GM12878 (cell line): ENCODE measurements around the gene SLC35G6. TPM values are rescaled to one million over a fixed set of nuclear protein-coding genes. Genes with fewer than 3 reads are reported as not detected.
A peak's percentile ranks its signal among the peaks of the same experiment; 100 is the strongest.

Experiments
- ATAC-seq: fragments of 200-7000 bp; cut with Tn5 transposase; 3 replicates; pipeline ENCODE4 v1.9.1; 2020; ENCODE audit warnings: mild to moderate bottlenecking, moderate library complexity
- BruUV-seq: library from RNA; stranded (reverse); fragments of 400-500 nt; replicated peaks from 2 replicates; lab custom pipeline; 2021; lab: Mats Ljungman, UMichigan
- CTCF ChIA-PET: fragments of 300-600 bp; sonication (Branson Sonifier 250); formaldehyde crosslinking; extraction: SDS; loops from one replicate; lab custom pipeline; 2021; ENCODE audit warnings: inconsistent platforms; lab: Yijun Ruan, JAX
- POLR2A ChIA-PET: fragments of 350-600 bp; formaldehyde crosslinking; extraction: SDS; loops from one replicate; lab custom pipeline; 2021; ENCODE audit warnings: inconsistent platforms; lab: Charles Lee
- RAD21 ChIA-PET: fragments of 300-600 bp; sonication (Branson Sonifier 250); formaldehyde crosslinking; loops from one replicate; lab custom pipeline; 2023; ENCODE audit warnings: antibody characterized with exemption; ENCODE audit not compliant: unreplicated experiment; lab: Charles Lee
- SMC1A ChIA-PET: fragments of 300-600 bp; sonication (Branson Sonifier 250); formaldehyde crosslinking; loops from one replicate; lab custom pipeline; 2023; ENCODE audit not compliant: unreplicated experiment, uncharacterized antibody; lab: Charles Lee
- DNase-seq: peaks from one replicate; pipeline ENCODE4 v3.0.0-alpha.2; 2011; ENCODE audit warnings: low read depth, low spot score
- FAIRE-seq: peaks from 3 replicates; lab custom pipeline; 2011; peaks lifted over from hg19 to GRCh38; lab: Jason Lieb, UNC
- H2AFZ ChIP-seq: 2 replicates; pipeline ENCODE4 v1.6.0; 2011; ENCODE audit warnings: low read depth, low read length, control low read depth; ENCODE audit not compliant: control insufficient read depth
- H3K27ac ChIP-seq: 2 replicates; pipeline ENCODE4 v1.5.1; 2011; ENCODE audit warnings: control low read depth; ENCODE audit not compliant: control insufficient read depth, insufficient read depth
- H3K27me3 ChIP-seq, 2 experiments: replicated peaks in 1 of 2; 2 replicates each; pipeline versions ENCODE4 v1.6.0 to v1.6.1; 2011; ENCODE audit warnings: low read length in 1 of 2; ENCODE audit not compliant: control insufficient read depth in 2 of 2, insufficient read depth in 2 of 2
- H3K36me3 ChIP-seq, 2 experiments: 2 replicates each; pipeline ENCODE4 v1.5.1; 2011; ENCODE audit warnings: low read length in 1 of 2; ENCODE audit not compliant: control insufficient read depth in 2 of 2, insufficient read depth in 2 of 2
- H3K4me1 ChIP-seq: 2 replicates; pipeline ENCODE4 v1.6.1; 2011; ENCODE audit warnings: mild to moderate bottlenecking, low read length, moderate library complexity, mixed read lengths; ENCODE audit not compliant: control insufficient read depth, insufficient read depth
- H3K4me2 ChIP-seq: 2 replicates; pipeline ENCODE4 v1.6.0; 2011; ENCODE audit warnings: control low read depth; ENCODE audit not compliant: control insufficient read depth, insufficient read depth
- H3K4me3 ChIP-seq: fragments of 200-600 bp; sonication (generic); 2 replicates; pipeline ENCODE4 v1.5.1; 2016
- H3K79me2 ChIP-seq: 2 replicates; pipeline ENCODE4 v1.6.0; 2011; ENCODE audit warnings: low read length; ENCODE audit not compliant: control insufficient read depth, insufficient read depth
- H3K9ac ChIP-seq: 2 replicates; pipeline ENCODE4 v1.8.0; 2011; ENCODE audit warnings: low read length, control low read depth, mixed read lengths; ENCODE audit not compliant: control insufficient read depth, insufficient read depth
- H3K9me3 ChIP-seq: replicated peaks from 3 replicates; pipeline ENCODE4 v1.5.1; 2011; ENCODE audit warnings: mild to moderate bottlenecking, low read length; ENCODE audit not compliant: control insufficient read depth, insufficient read depth
- H4K20me1 ChIP-seq: 2 replicates; pipeline ENCODE4 v1.6.0; 2011; ENCODE audit not compliant: control insufficient read depth, insufficient read depth
- CBFB ChIP-seq: IDR thresholded peaks from 2 replicates; pipeline ENCODE4 v1.6.1; 2016; ENCODE audit warnings: antibody characterized with exemption, low read depth
- CBX3 ChIP-seq: fragments of 200-600 bp; sonication (generic); IDR thresholded peaks from 2 replicates; pipeline ENCODE4 v1.6.1; 2016; ENCODE audit warnings: low read depth, borderline replicate concordance
- CHD4 ChIP-seq: fragments of 200-600 bp; sonication (generic); IDR thresholded peaks from 2 replicates; pipeline ENCODE4 v1.6.1; 2016; ENCODE audit warnings: mild to moderate bottlenecking
- PAX8 ChIP-seq: fragments of 450-650 bp; IDR thresholded peaks from 2 replicates; pipeline ENCODE4 v1.6.1; 2017; ENCODE audit warnings: mild to moderate bottlenecking, moderate library complexity
- POLR2A ChIP-seq: IDR thresholded peaks from 2 replicates; pipeline ENCODE4 v1.6.1; 2011; ENCODE audit warnings: low read depth, mild to moderate bottlenecking, low read length
- RAD51 ChIP-seq: fragments of 450-650 bp; IDR thresholded peaks from 2 replicates; pipeline ENCODE4 v1.6.1; 2016; ENCODE audit warnings: moderate library complexity, mild to moderate bottlenecking, inconsistent platforms
- SMC3 ChIP-seq: IDR thresholded peaks from 2 replicates; pipeline ENCODE4 v1.6.1; 2011; ENCODE audit warnings: low read length, improper control_type of control experiment, borderline replicate concordance
- SPI1 ChIP-seq: IDR thresholded peaks from 2 replicates; pipeline ENCODE4 v1.6.1; 2011; ENCODE audit warnings: low read depth, mild to moderate bottlenecking, low read length, moderate library complexity, borderline replicate concordance; ENCODE audit not compliant: insufficient read depth
- WGBS: methylation state at CpG from one replicate; pipeline ENCODE4 v1.1.6; 2016; ENCODE audit warnings: low lambda C conversion rate; ENCODE audit not compliant: insufficient replicate concordance, insufficient coverage; ENCODE audit errors: missing lambda C conversion rate; 5-methylcytosine and 5-hydroxymethylcytosine counted together
- in situ Hi-C: fragments of 300-500 bp; cut with MboI; formaldehyde crosslinking; loops from 9 replicates; pipeline ENCODE4 v1.14.3; 2018; ENCODE audit warnings: mixed read lengths
- intact Hi-C: fragments of 100-400 bp; cut with micrococcal nuclease; formaldehyde crosslinking; loops from one replicate; pipeline ENCODE4 v1.14.2; 2022; ENCODE audit not compliant: unreplicated experiment
- polyA plus RNA-seq, 11 experiments: library from polyadenylated mRNA; depleted of rRNA in 4 of 11; unstranded in 6 of 11; stranded (reverse) in 5 of 11; fragments of >200 nt; fragmentation: Nextera tagmentation in 4 of 11; fragmentation: Illumina TruSeq in 1 of 11; extraction: Ambion mirVana in 4 of 11; extraction: Trizol in 1 of 11; gene quantifications; 1 replicate in 1 of 11; 2 replicates in 10 of 11; pipeline versions ENCODE4 v1.2.1 to v1.2.3, GENCODE V29; 2011 to 2016; ENCODE audit warnings: inconsistent platforms in 2 of 11, missing spikeins in 2 of 11, low read depth in 1 of 11
- total RNA-seq, 4 experiments: library from RNA; depleted of rRNA in 3 of 4; stranded (reverse); fragments of >200 nt in 3 of 4; fragmentation: Illumina TruSeq in 1 of 4; extraction: Trizol in 1 of 4; gene quantifications; 2 replicates each; pipeline versions ENCODE4 v1.2.1 to v1.2.3, GENCODE V29; 2013 to 2021
- TF ChIP-seq, protein P1 (sequence below): IDR thresholded peaks from 2 replicates; pipeline ENCODE4 v1.6.1; 2012; ENCODE audit warnings: low read depth, low read length, improper control_type of control experiment

Gene SLC35G6
- total and polyA plus RNA-seq, 10 of the 15 experiments (the other 5 are each of a cell fraction or from before 2014, with no cell fraction given): 0.20 TPM; not detected in 9

DNA sequence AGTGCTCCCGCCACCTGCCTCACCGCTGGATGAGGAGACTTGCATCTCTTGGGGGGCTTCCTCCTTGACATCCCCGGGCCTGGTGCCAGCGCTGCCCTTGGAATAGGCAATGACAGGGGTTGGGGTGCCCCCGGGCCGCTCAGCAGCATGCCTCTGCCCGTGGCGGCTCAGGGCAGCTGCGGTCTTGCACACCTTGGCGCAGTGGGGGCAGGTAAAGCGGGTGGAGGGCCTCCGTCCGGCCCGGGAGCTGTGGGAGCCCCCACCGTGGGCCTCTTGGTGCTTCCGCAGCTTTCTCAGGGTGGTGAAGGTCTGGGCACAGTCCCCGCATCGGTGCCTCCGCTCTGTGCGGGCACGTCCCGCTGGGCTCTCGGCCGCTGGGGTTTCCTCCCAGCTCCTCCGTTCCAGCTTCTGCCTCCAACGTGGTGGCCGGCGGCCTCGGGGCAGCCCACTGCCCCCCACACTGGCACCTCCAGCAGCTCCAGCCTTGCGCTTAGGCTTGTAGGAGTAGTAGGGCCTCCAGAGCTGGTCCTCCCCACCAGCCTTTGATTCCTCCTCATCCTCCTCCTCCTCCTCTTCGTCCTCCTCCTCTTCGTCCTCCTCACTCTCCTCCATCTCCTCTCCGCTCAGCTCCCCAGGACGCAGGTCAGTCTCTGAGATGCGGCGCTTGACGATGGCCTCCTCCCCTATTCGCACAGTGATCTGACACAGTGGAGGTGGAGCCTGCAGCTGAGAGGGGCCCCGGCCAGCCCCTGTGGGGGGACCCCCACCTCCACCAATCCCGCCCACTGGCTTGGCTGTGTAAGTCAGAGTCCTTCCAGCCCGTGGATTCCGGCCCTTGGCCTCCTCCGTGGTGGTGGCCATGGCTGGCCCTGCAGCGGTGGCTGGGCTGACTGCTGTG lies 18.5 kb upstream of the SLC35G6 start:
- CTCF ChIA-PET: no interaction called here
- ATAC-seq: no peak
- 89% methylated on average over 42 of the region's 44 CpGs for WGBS
- no peak for DNase-seq
- Histone ChIP-seq H3K27ac (no peak overlapping the region), H3K4me3 (no peak overlapping the region), H3K36me3 (peaks cover 3 to 5% of the 10 kb centered on the region in 2 experiments; a peak in 3 of 4 replicates), H3K4me2 (no peak overlapping the region), H3K27me3 (no peaks in the 10 kb centered on the region), H3K4me1 (no peaks in the 10 kb centered on the region; the same call in 1 of the 2 replicates), H3K9me3 (no peaks in the 10 kb centered on the region), H2AFZ (no peak overlapping the region), H4K20me1 (no peaks in the 10 kb centered on the region), H3K79me2 (no peaks in the 10 kb centered on the region), H3K9ac (no peak overlapping the region)
- intact Hi-C loops: no loop called here
- TF ChIP-seq POLR2A (peak; percentile 47), PAX8 (no peak), RAD51 (no peak), CBX3 (no peak), CBFB (no peak), SPI1 (no peak)
- POLR2A ChIA-PET: interaction anchor here (0.5 kb wide), 1 partner anchor 12 kb away, joined by 6 read pairs; no protein-coding TSS in a partner anchor
- RAD21 ChIA-PET: no interaction called here
- FAIRE-seq: no peak
- in situ Hi-C loops: no loop called here
- BruUV-seq: no TSS peak
- SMC1A ChIA-PET: interaction anchor here (1.2 kb wide), 1 partner anchor 11 kb away, joined by 3 read pairs; no protein-coding TSS in a partner anchor

DNA sequence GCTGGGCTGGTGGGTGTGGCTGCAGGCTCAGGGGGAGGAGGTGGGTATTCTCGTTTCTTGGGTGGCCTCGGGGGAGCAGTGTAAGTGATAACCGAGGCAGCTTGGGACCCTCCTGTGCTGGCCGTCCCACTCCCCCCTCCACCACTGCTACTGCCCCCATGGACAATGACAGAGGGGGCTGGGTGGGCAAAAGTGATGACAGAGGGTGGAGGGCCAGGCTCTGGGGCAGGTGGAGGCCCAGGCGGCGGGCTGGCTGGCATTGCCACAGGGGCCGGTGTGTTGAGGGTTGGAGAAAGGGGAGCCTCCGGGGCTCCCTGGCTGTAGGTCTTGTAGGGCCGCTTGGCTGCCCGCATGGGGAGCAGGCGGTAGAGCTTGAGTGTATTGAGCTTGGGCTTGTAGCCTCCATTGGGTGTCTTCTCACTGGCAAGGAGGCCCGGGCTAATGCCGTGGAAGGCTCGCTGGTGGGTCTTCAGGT lies 17.8 kb upstream of the SLC35G6 start:
- FAIRE-seq: no peak
- ChIA-PET RAD21 (no interaction called here), CTCF (no interaction called here)

More for the DNA sequence above, 17.8 kb upstream of the SLC35G6 start:
- ChIA-PET POLR2A (interaction anchor here (0.9 kb wide), 1 partner anchor 22 kb away, joined by 7 read pairs; no protein-coding TSS in a partner anchor), SMC1A (interaction anchor here (1.2 kb wide), 1 partner anchor 10 kb away, joined by 3 read pairs; no protein-coding TSS in a partner anchor)
- 94% methylated on average over 12 of the region's 14 CpGs for WGBS
- DNase-seq: no peak
- Histone ChIP-seq H3K36me3 (peaks cover 3 to 5% of the 10 kb centered on the region in 2 experiments; a peak in 3 of 4 replicates), H3K4me1 (no peaks in the 10 kb centered on the region; the same call in 1 of the 2 replicates), H2AFZ (no peak overlapping the region), H3K4me3 (no peak overlapping the region), H3K4me2 (no peak overlapping the region), H4K20me1 (no peaks in the 10 kb centered on the region), H3K9me3 (no peaks in the 10 kb centered on the region), H3K27ac (no peak overlapping the region), H3K27me3 (no peaks in the 10 kb centered on the region), H3K9ac (no peak overlapping the region), H3K79me2 (no peaks in the 10 kb centered on the region)
- in situ Hi-C loops: no loop called here
- ATAC-seq: no peak
- intact Hi-C loops: no loop called here
- TF ChIP-seq, protein P1, sequence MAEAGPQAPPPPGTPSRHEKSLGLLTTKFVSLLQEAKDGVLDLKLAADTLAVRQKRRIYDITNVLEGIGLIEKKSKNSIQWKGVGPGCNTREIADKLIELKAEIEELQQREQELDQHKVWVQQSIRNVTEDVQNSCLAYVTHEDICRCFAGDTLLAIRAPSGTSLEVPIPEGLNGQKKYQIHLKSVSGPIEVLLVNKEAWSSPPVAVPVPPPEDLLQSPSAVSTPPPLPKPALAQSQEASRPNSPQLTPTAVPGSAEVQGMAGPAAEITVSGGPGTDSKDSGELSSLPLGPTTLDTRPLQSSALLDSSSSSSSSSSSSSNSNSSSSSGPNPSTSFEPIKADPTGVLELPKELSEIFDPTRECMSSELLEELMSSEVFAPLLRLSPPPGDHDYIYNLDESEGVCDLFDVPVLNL: no peak
- TF ChIP-seq CHD4 (no peak), SMC3 (no peak)
- BruUV-seq: no TSS peak
